Urinary bladder (tissue), 4 donors: ENCODE data around the gene NRXN2. TPM values are rescaled to one million over a fixed set of nuclear protein-coding genes. Genes with fewer than 3 reads are reported as not detected.
"Not testable (repeated sequence)": the region's sequence is repeated elsewhere in the genome, so short reads cannot be mapped to it uniquely, and the experiment has no call there.

Experiments used
- DNase-seq: peaks from one replicate; pipeline ENCODE4 v3.0.0-alpha.2; 2015; ENCODE audit errors: extremely low spot score
- H3K27ac ChIP-seq: one replicate; pipeline ENCODE4 v1.5.1; 2013; ENCODE audit warnings: low read depth, mild to moderate bottlenecking, moderate library complexity
- H3K36me3 ChIP-seq: one replicate; pipeline ENCODE4 v1.6.1; 2013; ENCODE audit warnings: mild to moderate bottlenecking, moderate library complexity; ENCODE audit not compliant: insufficient read depth
- H3K4me1 ChIP-seq: one replicate; pipeline ENCODE4 v1.6.1; 2013; ENCODE audit warnings: mild to moderate bottlenecking, moderate library complexity; ENCODE audit not compliant: insufficient read depth
- H3K4me3 ChIP-seq: one replicate; pipeline ENCODE4 v1.5.1; 2013; ENCODE audit warnings: low read depth, low read length
- WGBS: extraction: QIAGEN DNeasy Blood & Tissue Kit; methylation state at CpG from one replicate; pipeline ENCODE4 v1.1.7; 2013; 5-methylcytosine and 5-hydroxymethylcytosine counted together
- polyA plus RNA-seq: library from polyadenylated mRNA; stranded (reverse); fragments of 200-250 nt; gene quantifications from one replicate; pipeline ENCODE4 v1.2.3, GENCODE V29; 2013
- total RNA-seq: library from RNA; depleted of rRNA; stranded (reverse); fragments of >200 nt; gene quantifications from one replicate; pipeline ENCODE4 v1.2.3, GENCODE V29; 2014
- donor health status: healthy with polysubstance abuse.
- donor health status: healthy.

Gene NRXN2
- total and polyA plus RNA-seq, 2 donors, result 11.5 to 30.5 TPM

DNA sequence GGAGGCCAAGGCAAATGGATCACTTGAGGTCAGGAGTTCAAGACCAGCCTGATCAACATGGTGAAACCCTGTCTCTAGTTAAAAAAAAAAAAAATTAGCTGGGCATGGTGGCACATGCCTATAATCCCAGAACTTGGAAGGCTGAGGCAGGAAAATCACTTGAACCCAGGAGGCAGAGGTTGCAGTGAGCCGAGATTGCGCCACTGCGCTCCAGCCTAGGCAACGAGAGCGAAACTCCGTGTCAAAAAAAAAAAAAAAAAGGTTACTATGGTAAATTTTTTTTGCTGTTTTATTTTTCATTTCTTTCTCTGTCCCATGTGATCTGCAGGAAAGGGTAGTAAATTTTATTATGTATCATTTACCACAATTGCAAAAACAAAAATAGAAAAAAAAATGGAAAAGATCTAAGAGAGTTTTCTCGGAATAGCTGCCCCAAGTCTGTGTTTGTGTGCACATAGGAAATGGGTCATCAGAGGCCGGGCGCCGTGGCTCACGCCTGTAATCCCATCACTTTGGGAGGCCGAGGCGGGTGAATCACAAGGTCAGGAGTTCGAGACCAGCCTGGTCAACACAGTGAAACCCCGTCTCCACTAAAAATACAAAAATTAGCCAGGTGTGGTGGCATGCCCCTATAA is 58.6 kb downstream of the NRXN2 start:
- not testable (repeated sequence) for H3K4me3 ChIP-seq, DNase-seq, H3K4me1 ChIP-seq, H3K36me3 ChIP-seq, H3K27ac ChIP-seq
- 87% methylated on average over 15 of the region's 15 CpGs for WGBS

DNA sequence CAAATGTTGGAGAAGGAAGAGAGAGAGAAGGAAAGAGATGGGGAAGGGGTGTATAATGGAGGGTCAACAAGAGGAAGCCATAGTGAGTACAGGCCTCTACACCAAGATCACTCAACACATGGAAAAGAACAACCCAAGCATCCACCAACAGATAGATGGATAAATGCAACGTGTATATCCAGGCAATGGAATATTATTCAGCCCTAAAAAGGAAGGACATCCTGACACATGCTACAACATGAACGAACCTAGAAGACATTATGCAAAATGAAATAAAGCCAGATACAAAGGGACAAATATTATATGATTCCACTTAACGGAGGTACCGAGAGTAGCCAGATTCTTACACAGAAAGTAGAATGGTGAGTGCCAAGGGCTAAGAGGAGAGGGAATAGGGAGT is 59.3 kb downstream of the NRXN2 start:
- 92% methylated on average over 4 of the region's 4 CpGs for WGBS
- DNase-seq, result no peak
- Histone ChIP-seq H3K36me3 (no peaks in the 10 kb centered on the region), H3K4me1 (no peaks in the 10 kb centered on the region), H3K4me3 (no peak overlapping the region), H3K27ac (no peak overlapping the region)

DNA sequence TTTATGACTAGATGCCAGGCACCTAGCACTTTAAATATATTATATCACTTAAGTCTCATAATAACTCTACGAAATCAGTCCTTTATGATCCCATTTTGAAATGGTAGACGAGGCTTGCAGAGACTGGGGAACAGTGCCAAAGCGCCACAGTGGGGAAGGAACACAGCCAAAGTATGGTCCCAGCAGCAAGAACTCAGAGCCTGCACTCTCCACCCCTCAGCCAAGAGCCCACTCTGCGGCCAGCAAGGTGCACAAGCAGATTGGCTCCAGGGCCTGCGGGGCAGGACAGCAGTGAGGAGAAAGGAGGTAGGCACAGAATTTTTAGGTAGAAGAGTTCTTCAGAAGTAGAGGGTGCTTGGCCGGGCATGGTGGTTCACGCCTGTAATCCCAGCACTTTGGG is 61.4 kb downstream of the NRXN2 start:
- 79% methylated on average over 7 of the region's 7 CpGs for WGBS
- Histone ChIP-seq H3K4me1 (no peaks in the 10 kb centered on the region), H3K27ac (no peak overlapping the region), H3K36me3 (no peaks in the 10 kb centered on the region), H3K4me3 (no peak overlapping the region)
- DNase-seq, result no peak

- Histone ChIP-seq H3K36me3 (no peaks in the 10 kb centered on the region), H3K4me3 (no peak overlapping the region), H3K4me1 (no peaks in the 10 kb centered on the region), H3K27ac (no peak overlapping the region)
- DNase-seq, result no peak
- WGBS, result 55% methylated on average over 6 of the region's 6 CpGs
These were observed 61.9 kb downstream of the NRXN2 start for GRCh38 chr11:64661146-64661545.

DNA sequence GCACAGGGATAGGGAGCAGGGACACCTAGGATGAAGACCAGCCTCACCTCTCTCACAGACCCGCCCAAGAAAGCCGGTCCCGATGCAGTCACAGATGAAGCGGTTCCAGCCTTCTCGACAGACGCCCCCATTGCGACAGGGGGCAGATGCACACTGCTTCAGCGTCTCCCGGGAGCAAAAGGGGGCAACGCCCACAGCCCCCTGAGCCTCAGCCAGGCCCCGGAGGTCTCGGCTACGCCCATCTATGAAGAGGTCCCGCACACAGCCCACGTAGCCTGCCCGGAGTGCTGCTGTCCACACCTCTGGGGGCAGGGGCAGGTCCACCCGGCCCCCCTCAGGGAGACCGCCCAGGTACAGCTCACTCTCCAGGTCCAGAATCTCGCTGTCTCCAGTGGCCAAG is 62.3 kb downstream of the NRXN2 start:
- Histone ChIP-seq H3K36me3 (no peaks in the 10 kb centered on the region), H3K4me3 (no peak overlapping the region), H3K4me1 (no peaks in the 10 kb centered on the region), H3K27ac (no peak overlapping the region)
- 79% methylated on average over 19 of the region's 19 CpGs for WGBS
- DNase-seq, result no peak

GRCh38 chr11:64660205-64660604 is 62.8 kb downstream of the NRXN2 start:
- H3K4me3 ChIP-seq, result no peak overlapping the region
- H3K4me1 ChIP-seq, result no peaks in the 10 kb centered on the region
- no peak overlapping the region for H3K27ac ChIP-seq
- 94% methylated on average over 10 of the region's 10 CpGs for WGBS
- DNase-seq, result no peak
- H3K36me3 ChIP-seq, result no peaks in the 10 kb centered on the region

- no peak for DNase-seq
- WGBS, result 83% methylated on average over 9 of the region's 9 CpGs
- Histone ChIP-seq H3K27ac (no peak overlapping the region), H3K4me1 (no peaks in the 10 kb centered on the region), H3K4me3 (no peak overlapping the region), H3K36me3 (no peaks in the 10 kb centered on the region)
These were observed 63.4 kb downstream of the NRXN2 start for GRCh38 chr11:64659417-64660144.

DNA sequence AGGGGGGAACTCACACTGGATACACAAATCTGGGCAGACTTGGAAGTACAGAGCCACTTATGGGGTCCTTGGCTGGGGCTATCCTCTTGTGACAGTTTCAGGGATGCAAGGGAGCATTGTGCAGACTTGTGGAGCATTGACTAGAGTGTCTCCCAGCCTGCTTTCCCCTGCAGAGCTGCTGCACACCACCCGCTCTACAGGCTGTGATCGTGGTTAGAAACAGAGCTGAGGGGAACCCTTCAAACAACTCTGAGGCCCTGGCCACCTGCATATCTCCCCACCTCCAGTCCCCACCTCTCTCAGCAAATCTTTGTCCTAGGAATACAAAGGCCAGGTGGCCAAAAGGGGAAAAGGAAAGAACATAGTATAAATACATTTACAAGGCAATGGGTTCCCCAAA is 64.7 kb downstream of the NRXN2 start:
- DNase-seq, result no peak

GRCh38 chr11:64656862-64657261 is 66.1 kb downstream of the NRXN2 start:
- Histone ChIP-seq H3K4me3 (no peak overlapping the region), H3K36me3 (no peaks in the 10 kb centered on the region), H3K27ac (no peak overlapping the region), H3K4me1 (no peaks in the 10 kb centered on the region)
- WGBS, result 93% methylated on average over 6 of the region's 6 CpGs
- no peak for DNase-seq

More for the DNA sequence above, 64.7 kb downstream of the NRXN2 start:
- Histone ChIP-seq H3K27ac (no peak overlapping the region), H3K36me3 (no peaks in the 10 kb centered on the region), H3K4me1 (no peaks in the 10 kb centered on the region), H3K4me3 (no peak overlapping the region)
- 92% methylated on average over 2 of the region's 2 CpGs for WGBS

DNA sequence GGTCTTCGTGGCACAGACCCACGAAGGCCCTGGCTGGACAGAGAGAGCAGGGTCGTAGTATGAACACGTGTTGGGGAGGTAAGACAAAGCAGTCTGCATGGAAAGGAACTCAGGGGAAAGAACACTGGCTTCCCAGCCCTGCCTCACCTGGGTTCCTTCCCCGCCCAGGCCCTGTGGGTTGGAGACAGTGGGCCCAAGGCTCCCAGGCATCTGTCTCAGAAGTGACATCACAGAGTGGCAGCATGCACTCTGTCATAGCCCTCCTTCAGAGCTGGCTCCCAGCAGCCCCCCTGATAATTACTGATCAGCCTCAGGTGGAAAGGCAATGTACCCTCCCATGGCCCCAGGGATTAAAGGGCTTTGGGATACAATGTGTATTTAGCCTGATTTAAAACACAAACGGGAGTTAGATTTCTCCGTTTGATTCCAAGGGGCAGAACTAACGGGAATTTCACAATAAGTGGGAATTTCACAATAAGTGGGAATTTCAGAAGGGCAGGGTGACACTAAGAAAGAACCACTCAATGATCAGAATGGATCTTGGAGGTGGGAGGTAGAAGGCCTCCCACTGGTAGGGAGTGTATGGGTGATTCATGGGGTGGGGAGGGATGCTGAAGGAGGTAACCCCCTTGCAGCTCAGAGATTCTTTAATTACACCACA is 66.9 kb downstream of the NRXN2 start:
- no peaks in the 10 kb centered on the region for H3K4me1 ChIP-seq
- no peak overlapping the region for H3K4me3 ChIP-seq
- no peaks in the 10 kb centered on the region for H3K36me3 ChIP-seq
- no peak for DNase-seq
- H3K27ac ChIP-seq, result no peak overlapping the region
- WGBS, result 88% methylated on average over 8 of the region's 8 CpGs

GRCh38 chr11:64654958-64655541 is 67.9 kb downstream of the NRXN2 start:
- WGBS, result 77% methylated on average over 13 of the region's 13 CpGs
- H3K36me3 ChIP-seq, result no peaks in the 10 kb centered on the region
- H3K4me3 ChIP-seq, result no peak overlapping the region
- no peaks in the 10 kb centered on the region for H3K4me1 ChIP-seq
- H3K27ac ChIP-seq, result no peak overlapping the region
- no peak for DNase-seq

DNA sequence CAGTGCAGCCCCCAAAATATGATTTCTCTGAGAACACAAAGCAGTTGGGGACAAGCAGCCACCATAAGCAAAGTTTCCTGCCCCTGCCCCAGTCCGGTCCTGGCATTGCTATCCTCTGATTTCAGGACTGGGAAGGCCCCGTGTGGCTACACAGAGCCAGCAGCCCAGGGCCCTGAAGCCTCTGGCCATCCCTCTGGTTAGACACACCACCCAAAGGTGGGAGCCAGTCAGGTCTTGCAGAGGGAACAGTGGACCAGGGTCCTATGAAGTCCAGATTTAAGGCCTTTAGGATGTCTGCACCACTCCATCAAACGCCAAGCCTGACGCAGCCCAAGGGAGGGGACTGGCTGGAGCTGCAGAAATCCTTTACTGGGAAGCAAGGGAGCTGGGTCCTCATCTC is 68.6 kb downstream of the NRXN2 start:
- Histone ChIP-seq H3K27ac (no peak overlapping the region), H3K36me3 (no peaks in the 10 kb centered on the region), H3K4me1 (no peaks in the 10 kb centered on the region), H3K4me3 (no peak overlapping the region)
- WGBS, result 91% methylated on average over 4 of the region's 4 CpGs
- DNase-seq, result no peak

DNA sequence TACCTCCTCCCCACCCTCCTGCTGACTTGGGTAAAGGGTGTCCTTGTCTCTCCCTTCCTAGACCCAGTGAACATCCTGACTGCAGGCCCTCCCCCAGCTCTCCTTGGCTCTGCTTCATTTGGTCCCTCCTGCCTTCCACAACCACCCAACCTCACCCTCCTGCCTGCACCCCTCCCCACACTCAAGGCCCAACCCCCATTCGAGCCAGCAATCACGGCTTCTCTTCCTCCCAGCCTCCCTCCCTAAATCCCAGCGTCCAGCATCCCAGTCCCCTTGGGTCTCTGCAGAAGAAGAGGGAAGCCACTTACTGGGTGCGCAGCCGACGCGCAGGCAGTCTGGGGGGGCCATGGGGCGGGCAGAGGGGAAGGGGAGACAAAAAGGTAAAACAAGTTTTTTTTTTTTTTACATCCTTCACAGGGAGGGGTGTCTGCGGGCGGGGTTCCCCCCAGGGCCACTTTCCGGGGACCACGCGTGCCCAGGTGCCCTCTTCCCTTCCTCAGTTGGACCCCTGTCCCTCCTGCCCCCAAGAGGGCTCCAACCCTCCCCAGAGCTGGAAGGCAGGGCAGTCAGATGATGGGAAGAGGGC is 69.5 kb downstream of the NRXN2 start:
- DNase-seq, result no peak
- H3K27ac ChIP-seq, result no peak overlapping the region
- 64% methylated on average over 13 of the region's 13 CpGs for WGBS
- no peak overlapping the region for H3K4me3 ChIP-seq
- H3K36me3 ChIP-seq, result no peaks in the 10 kb centered on the region
- no peaks in the 10 kb centered on the region for H3K4me1 ChIP-seq
